Measurements from ENCODE around the gene FICD.

DNA sequence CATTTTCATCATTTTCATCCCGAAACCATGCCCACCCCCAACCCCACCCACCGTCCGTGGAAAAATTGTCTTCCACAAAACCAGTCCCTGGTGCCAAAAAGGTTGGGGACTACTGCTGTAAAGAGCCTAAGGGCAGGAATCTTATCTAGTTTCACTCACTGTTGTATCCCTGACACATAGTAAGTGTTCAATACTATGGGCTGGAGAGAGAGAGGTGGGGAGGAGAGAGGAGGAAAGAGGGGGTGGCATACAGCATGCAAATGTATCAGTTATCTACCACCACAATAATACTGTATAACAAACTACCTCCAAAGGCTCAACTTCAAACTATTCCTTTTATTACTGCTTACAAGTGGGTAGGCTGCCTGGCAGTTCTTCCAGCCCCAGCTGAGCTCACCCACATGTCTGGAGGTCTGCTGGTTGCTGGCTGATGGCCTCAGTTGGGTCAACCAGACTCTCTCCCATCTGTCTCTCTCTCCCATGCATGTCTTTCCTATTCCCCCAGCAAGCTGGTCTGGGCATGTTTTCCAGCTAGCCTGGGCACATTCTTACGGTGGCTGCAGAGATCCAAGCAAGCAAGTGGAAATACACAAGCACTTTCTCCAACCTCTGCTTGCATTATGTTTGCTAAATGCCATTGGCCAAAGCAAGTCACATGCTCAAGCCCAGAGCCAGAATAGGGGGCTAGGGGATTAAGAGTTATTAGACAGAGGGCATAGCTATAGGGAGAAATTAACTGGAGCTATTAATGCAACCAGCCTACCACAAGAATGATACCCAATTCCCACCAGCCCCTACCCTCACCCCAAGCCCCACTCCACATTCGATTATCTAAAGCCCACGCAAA is 31.6 kb upstream of the FICD start:
- TF ChIP-seq POLR2AphosphoS5 (IDR thresholded peaks at IDR 0.05; ENCODE audit: borderline replicate concordance, low read depth, low read length): no peak
- no peak for TF ChIP-seq EZH2 (IDR thresholded peaks at IDR 0.05)
- TF ChIP-seq FOXP2 (optimal IDR thresholded peaks at IDR 0.05; ENCODE audit: control extremely low read depth, extremely low read length, insufficient read depth): no peak

Data from SK-N-MC (cell line).